HG02973 (cell line): Measurements from ENCODE around the gene CLEC3B.
"Not testable (repeated sequence)": the region's sequence is repeated elsewhere in the genome, so short reads cannot be mapped to it uniquely, and the experiment has no call there.

ENCODE experiments used
- ATAC-seq: cut with Tn5 transposase; IDR thresholded peaks from one replicate; pipeline ENCODE4 v1.9.1; 2021; ENCODE audit warnings: moderate library complexity; ENCODE audit not compliant: unreplicated experiment

The CLEC3B gene

DNA sequence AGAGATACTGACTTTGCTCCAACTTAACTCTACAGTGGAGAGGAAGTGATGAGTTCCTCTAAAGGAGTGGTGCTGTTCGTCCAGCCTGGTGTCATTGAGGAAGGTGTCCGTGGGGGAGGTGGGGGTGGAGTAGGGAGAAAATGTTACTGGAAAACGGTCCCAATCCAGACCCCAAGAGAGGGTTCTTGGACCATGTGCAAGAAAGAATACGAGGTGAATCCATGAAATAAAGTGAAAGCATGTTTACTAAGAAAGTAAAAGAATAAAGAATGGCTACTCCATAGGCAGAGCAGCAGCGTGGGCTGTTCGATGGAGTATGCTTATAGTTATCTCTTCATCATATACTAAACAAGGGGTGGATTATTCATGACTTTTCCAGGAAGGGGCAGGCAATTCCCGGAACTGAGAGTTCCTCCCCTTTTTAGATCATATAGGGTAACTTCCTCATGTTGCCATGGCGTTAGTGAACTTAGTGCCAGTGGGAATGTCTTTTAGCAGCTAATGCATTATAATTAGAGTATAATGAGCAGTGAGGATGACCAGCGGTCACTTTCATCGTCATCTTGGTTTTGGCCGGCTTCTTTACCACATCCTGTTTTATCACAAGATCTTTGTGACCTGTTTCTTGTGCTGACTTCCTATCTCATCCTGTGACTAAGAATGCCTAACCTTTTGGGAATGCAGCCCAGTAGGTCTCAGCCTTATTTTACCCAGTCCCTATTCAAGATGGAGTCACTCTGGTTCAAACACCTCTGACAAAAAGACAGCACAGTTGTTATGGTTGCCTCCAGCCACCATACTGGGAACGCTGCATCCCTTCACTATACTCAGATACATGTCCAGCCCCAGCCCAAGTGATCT is 38.6 kb downstream of the CLEC3B start:
- no peak for ATAC-seq

GRCh38 chr3:45065373-45065720 is 39.2 kb downstream of the CLEC3B start:
- no peak for ATAC-seq

DNA sequence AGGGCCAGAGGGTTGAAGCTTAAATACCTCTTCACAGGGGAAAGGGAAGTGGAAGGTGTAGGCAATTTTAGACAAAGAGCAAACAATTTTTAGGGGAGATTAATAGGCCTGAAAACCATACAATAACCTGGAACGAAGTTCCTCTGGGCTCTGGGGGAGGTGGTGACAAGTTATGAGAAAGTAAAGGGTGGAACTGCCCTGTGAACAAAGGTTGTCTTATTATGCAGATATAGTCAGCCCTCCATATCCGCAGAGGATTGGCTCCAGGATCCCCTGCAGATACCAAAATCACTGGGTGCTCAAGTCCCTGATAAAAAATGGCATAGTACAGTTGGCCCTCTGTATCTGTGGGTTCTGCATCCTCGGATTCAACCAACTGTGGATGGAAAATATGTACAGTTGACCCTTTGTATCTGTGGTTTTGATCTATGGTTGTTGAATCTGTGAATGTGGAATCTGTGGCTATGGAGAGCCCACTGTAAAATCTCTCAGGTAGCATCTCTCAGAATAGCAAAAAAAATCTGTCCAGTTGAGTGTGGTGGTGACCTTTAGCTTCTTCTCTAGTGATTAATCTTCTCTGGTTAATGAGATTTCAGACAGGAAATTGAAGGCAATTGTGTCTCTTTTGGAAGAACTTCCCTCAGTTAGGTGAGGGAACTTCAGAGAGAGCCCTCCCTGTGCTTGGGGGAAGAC is 40.2 kb downstream of the CLEC3B start:
- no peak for ATAC-seq

DNA sequence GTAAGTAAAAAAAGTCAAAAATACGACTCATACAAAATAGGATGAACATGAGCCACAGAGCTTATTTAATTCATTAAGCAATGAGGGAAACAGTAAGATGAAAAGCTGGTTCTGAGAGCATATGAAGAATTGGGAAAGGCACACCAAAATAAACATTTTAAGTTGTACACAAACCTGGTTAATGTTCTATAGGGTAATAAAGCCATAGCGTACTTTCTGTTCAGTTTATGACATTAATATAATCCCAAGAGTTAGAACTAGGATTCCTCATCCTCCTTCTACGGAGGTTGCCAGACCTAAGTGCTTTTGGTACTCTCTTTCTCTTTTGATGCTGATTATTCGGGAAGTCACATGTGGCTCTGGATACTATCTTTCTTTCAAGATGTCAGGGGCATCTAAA is 41.4 kb downstream of the CLEC3B start:
- no peak for ATAC-seq

GRCh38 chr3:45067941-45068340 is 41.8 kb downstream of the CLEC3B start:
- no peak for ATAC-seq

- no peak for ATAC-seq
Observed at GRCh38 chr3:45071075-45071474, 45.0 kb downstream of the CLEC3B start.

GRCh38 chr3:45075821-45076625 is 49.9 kb downstream of the CLEC3B start:
- ATAC-seq = no peak

DNA sequence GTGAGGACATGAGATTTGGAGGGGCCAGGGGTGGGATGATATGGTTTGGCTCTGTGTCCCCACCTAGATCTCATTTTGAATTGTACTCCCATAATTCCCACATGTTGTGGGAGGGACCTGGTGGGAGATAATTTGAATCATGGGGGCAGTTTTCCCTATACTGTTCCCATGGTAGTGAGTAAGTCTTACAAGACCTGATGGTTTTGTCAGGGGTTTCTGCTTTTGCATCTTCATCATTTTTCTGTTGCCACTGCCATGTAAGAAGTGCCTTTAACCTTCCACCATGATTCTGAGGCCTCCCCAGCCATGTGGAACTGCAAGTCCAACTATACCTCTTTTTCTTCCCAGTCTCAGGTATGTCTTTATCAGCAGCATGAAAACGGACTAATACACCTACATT is 52.2 kb downstream of the CLEC3B start:
- ATAC-seq = not testable (repeated sequence)

DNA sequence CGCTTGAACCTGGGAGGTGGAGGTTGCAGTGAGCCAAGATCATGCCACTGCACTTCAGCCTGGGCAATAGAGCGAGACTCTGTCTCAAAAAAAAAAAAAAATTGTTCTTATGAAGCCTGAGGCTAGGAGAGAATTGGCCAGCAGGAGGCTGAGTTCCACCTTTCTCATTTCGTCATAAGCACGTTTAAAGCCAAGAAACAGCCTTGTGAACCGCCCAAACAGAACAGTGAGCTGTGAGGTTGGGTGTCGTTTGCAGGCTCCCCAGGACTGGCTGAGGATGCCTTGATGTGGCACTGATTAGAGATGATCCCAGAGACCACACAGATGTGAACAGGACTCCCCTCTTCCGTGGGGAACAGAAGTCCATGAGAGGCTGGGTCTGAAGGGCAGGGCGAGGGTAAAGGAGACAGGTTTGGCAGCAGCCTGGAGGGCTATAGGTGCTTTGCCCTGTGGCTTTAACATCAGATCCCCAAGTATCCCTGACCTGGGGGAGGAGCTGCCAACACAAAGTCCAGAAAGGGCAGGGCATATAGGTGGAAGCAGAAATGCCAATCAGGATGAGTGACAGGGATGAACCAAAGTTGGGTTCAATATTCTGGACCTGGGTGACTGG is 52.9 kb downstream of the CLEC3B start:
- no peak for ATAC-seq

GRCh38 chr3:45079715-45080114 is 53.6 kb downstream of the CLEC3B start:
- ATAC-seq = no peak

GRCh38 chr3:45080824-45081223 is 54.7 kb downstream of the CLEC3B start:
- ATAC-seq = no peak

DNA sequence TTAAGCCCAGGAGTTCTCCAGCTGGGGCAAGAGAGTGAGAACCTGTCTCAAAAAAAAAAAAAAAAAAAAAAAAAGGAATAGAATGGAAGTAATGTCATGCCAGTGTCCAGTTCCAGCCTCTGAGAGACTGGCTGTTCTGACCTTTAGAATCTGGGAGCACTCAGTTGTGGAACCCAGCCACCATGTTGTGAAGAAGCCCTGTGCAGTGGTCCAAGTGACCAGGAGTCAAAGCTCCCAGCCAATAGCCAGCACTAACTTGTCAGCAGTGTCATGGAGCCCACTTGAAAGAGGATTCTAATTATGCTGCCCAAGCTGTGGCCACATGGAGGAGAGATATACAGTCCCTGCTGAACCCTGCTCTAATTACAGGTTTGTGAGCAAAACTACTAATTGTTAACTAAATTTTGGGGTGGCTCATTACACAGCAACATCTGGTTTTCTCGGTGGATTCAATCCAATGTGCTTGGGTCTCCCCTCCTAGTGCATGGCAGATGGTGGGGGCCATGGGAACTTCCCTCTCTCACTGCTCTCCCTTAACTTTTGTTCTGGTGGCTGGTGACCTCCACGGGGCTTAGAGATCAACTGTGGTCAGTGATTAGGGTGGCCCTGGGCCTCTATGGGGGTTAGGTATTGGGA is 55.5 kb downstream of the CLEC3B start:
- no peak for ATAC-seq

DNA sequence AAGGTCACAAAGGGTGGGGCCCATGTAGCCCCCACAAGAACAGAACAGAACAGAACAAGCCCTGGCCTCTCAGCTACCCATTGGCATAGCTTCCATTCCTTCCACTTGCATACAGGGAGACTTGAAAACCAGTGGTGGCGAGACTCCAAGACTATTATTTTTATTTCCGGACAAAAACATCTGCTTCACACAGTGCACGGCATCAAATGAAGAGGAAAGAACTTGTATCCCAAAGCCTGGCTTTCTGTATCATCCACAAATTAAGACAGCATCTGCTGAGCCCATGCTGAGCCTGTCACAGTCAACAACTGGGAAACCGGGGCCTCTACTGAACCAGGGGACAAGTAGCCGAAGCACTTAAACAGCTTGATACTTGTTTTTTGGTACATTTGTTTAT is 56.0 kb downstream of the CLEC3B start:
- ATAC-seq = no peak

DNA sequence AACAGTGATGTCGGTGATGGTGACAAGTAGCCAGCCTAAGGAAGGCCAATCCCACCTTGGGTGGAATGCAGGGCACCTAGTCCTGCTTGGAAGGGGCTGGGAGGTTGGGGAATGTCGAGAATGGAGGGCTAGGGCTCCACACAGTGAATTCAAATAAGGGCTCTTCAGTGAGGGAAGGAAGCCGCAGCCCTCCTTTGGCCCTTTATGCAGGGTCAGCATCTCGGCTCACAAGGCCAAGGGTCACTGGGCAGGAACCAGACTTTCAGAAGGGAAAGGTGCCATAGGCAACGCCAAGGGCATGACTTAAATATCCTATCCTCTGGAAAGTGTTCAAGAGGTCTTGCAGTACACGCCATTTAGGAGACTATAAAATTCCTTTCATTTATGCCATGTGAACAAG is 56.9 kb downstream of the CLEC3B start:
- no peak for ATAC-seq

- ATAC-seq = no peak
Observed at GRCh38 chr3:45084361-45084760, 58.3 kb downstream of the CLEC3B start.

DNA sequence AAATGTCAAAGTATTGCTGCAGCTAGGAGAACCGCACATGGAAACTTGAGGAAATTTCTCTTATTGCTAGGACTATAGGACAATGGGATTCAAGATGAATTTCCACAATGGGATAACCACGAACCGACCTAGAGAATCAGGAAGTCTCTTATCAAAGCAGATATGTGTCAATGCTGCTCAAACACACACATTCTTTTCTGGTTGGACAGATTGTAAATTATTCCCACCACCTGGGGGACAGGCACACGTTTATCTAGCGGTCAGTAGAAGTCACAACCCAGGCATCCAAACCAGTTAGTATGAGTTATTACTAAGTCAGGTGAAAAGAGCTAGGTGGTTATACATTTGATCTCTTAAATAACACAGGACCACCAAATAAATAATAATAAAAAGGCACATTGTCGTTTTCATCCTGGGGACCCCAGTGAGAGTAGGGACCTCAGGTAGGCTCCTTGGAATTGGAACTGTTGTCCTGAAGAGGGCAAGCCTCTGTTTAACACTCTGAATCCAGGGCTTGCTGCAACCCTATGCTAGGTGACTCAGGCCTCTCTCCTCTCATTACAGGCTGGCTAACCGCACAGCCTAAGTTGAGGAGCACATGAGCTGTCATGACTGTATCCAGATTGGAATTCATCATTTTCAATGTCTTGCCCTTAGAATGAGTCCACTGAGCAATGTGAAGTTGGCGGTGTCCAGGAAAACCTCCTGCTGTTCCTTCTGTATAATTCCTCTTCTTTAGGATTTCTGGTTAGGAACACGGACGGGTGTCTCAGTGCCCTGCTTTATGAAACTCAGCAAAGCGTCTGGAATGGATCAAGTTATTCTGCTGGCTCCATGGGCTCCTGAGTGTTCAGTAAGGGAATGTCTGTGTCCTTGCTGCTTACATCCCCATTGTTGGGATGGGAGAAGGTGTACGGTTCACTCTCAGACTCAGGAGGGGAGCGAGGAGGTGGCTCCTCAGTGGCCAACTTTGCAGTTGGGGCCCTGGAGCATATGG is 59.0 kb downstream of the CLEC3B start:
- ATAC-seq = no peak
